Peyer's patch (tissue), 4 donors: ENCODE results near the gene STAM2. TPM values are rescaled to one million over a fixed set of nuclear protein-coding genes. Genes with fewer than 3 reads are reported as not detected.
A peak's percentile ranks its signal among the peaks of the same experiment; 100 is the strongest.

Experiments
- DNase-seq, 3 donors: peaks; one replicate each; pipeline ENCODE4 v3.0.0-alpha.2; 2017 to 2019
- H3K27ac ChIP-seq, 4 donors: fragments of 200-600 bp; sonication (generic); one replicate each; pipeline ENCODE4 v1.5.1; 2016 to 2019
- H3K27me3 ChIP-seq, 2 donors: fragments of 200-600 bp; sonication (generic); one replicate each; pipeline ENCODE4 v1.5.1; 2019
- H3K36me3 ChIP-seq, 3 donors: fragments of 200-600 bp; sonication (generic); one replicate each; pipeline ENCODE4 v1.5.1; 2016 to 2019
- H3K4me1 ChIP-seq, 4 donors: fragments of 200-600 bp; sonication (generic); one replicate each; pipeline ENCODE4 v1.5.1; 2016 to 2019
- H3K4me3 ChIP-seq, 4 donors: fragments of 200-600 bp; sonication (generic); 1 replicate in 3 of 4; 2 replicates in 1 of 4; pipeline ENCODE4 v1.5.1; 2016 to 2019; ENCODE audit warnings: mild to moderate bottlenecking in 1 of 4
- H3K9me3 ChIP-seq, 4 donors: fragments of 200-600 bp; sonication (generic); one replicate each; pipeline ENCODE4 v1.5.1; 2016 to 2019; ENCODE audit warnings: mild to moderate bottlenecking in 1 of 4
- CTCF ChIP-seq, 6 experiments: fragments of 450-650 bp in 4 of 6; fragments of 200-600 bp in 2 of 6; sonication (generic) in 1 of 6; IDR thresholded peaks; one replicate each; pipeline ENCODE4 v1.5.1; 2017 to 2019; ENCODE audit warnings: antibody characterized with exemption in 6 of 6, mild to moderate bottlenecking in 3 of 6, moderate library complexity in 1 of 6
- POLR2A ChIP-seq, 2 donors: fragments of 450-650 bp; IDR thresholded peaks; one replicate each; pipeline ENCODE4 v1.5.1; 2017; ENCODE audit warnings: antibody characterized with exemption in 2 of 2, mild to moderate bottlenecking in 2 of 2, moderate library complexity in 2 of 2
- total RNA-seq, 4 donors: library from RNA; depleted of rRNA; stranded (reverse); fragments of >200 nt; gene quantifications; one replicate each; pipeline ENCODE4 v1.1.0, GENCODE V29; 2016

The STAM2 gene
- total RNA-seq, 4 donors from 2014 or later = 29.7 to 46.2 (median 36.8) TPM

DNA sequence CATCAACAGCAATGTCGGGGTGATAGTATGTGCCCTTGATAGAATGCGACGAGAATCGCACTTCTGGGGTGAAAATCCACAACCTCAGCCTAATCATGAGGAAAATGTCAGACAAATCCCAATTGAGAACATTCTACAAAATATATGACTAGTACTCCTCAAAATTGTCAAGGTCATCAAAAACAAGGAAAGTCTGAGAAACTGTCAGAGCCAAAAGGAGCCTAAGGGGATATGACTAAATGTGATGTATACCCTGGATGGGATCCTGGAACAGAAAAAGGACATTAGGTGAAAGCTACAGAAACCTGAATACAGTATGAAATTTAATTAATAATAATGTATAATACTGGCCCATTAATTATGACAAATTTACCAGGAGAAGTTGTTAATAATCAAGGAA lies 69.1 kb downstream of the STAM2 start:
- Histone ChIP-seq H3K9me3 (no peaks in the 10 kb centered on the region), H3K4me3 (no peak overlapping the region), H3K27me3 (no peaks in the 10 kb centered on the region), H3K36me3 (no peaks in the 10 kb centered on the region), H3K27ac (no peak overlapping the region), H3K4me1 (no peaks in the 10 kb centered on the region)
- TF ChIP-seq CTCF (IDR thresholded peaks at IDR 0.05) (no peak), POLR2A (IDR thresholded peaks at IDR 0.05) (no peak)
- no peak for DNase-seq

GRCh38 chr2:152103271-152103670 lies 72.3 kb downstream of the STAM2 start:
- Histone ChIP-seq H3K4me1 (peaks cover 0 to 14% (median 5%) of the 10 kb centered on the region in 4 donors), H3K9me3 (no peaks in the 10 kb centered on the region), H3K27me3 (peaks cover 0 to 13% of the 10 kb centered on the region in 2 donors), H3K27ac (no peak overlapping the region), H3K4me3 (no peak overlapping the region), H3K36me3 (no peaks in the 10 kb centered on the region)
- TF ChIP-seq POLR2A (IDR thresholded peaks at IDR 0.05) (no peak), CTCF (IDR thresholded peaks at IDR 0.05) (no peak)
- DNase-seq = no peak

DNA sequence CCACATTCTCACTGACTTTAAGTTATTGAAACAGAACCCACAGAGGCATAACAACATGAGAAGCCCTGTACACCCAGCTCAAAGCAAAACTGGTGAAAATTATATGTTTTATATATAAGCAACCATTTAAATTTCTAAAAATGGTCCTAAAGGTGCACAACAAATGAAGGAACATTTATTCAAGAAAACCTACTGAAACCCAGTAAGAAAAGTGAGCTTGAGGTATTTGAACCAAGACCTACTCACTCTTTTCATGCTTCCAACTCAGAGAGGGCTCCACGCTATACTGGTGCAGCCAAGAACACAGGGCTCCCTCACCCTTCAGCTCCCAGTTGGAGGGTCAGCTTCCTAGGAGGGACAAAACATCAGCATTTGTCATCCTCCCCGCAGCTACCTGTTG lies 74.6 kb downstream of the STAM2 start:
- Histone ChIP-seq H3K27me3 (peaks cover 0 to 14% of the 10 kb centered on the region in 2 donors), H3K4me1 (peaks cover 0 to 24% (median 8%) of the 10 kb centered on the region in 4 donors), H3K9me3 (no peaks in the 10 kb centered on the region), H3K4me3 (no peak overlapping the region), H3K27ac (no peak overlapping the region), H3K36me3 (no peaks in the 10 kb centered on the region)
- TF ChIP-seq CTCF (IDR thresholded peaks at IDR 0.05) (no peak), POLR2A (IDR thresholded peaks at IDR 0.05) (no peak)
- no peak for DNase-seq

GRCh38 chr2:152099367-152100050 lies 76.1 kb downstream of the STAM2 start:
- H3K4me1 ChIP-seq = peaks cover 0 to 24% (median 8%) of the 10 kb centered on the region in 4 donors
- H3K4me3 ChIP-seq = peak overlapping the region; percentile 35 to 67 (median 54)
- peaks cover 0 to 14% of the 10 kb centered on the region in 2 donors for H3K27me3 ChIP-seq
- H3K27ac ChIP-seq = no peak overlapping the region
- H3K36me3 ChIP-seq = no peaks in the 10 kb centered on the region
- no peaks in the 10 kb centered on the region for H3K9me3 ChIP-seq
- TF ChIP-seq POLR2A (IDR thresholded peaks at IDR 0.05) (no peak), CTCF (IDR thresholded peaks at IDR 0.05) (no peak)
- DNase-seq = no peak

DNA sequence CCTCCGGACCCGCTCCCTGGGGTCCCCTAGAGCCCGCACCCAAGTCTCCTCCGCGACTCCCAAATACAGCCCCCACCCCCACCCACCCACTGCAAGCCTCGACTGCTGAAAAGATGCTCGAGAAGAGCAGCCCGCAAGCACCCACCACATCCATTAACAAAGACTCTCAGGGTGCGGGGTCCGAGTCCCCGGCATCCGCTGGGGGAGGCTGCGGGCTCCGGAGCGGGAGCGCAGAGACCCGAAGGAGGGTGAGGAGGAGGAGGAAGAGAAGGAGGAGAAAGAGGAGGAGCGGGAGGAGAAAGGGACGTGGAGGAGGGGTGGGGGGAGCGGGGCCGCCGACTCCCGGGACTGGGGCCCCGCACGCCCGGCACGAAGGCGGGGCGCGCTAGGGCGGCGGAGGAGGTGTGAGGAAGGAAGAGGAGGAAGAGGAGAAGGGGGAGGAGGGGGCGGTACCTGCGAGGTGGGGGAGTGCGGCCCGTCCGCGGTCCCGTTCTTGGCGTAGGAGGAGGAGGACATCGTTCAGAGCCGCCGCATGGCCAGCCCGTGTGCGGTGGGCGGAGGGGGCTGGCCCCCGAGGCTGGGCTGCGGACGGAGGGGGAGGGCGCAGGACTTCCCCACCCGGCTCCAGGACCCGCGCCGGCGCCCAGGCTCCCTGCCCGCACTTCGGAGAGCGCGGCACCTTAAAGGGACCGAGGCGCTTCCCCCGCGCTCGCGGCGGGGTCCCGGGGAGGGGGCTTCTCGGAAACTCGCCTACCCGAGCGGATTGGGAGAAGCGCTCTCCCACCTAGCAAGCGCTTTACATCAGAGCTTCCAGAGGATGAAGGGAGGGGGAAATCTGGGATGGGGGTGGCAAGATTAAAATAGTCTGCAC lies 76.8 kb downstream of the STAM2 start, which contains the start of gene CACNB4:
CACNB4 (minus strand) TSS at position 549 of the 871 bp plus-strand sequence.
- Histone ChIP-seq H3K4me3 (peak within 1 kb of the TSS; percentile 35 to 67 (median 54)), H3K27ac (peak within 1 kb of the TSS in 1 of 4 donors; percentile 32), H3K27me3 (peaks cover 0 to 14% of the 10 kb centered on the region in 2 donors), H3K36me3 (no peaks in the 10 kb centered on the region), H3K9me3 (no peaks in the 10 kb centered on the region), H3K4me1 (peaks cover 0 to 24% (median 8%) of the 10 kb centered on the region in 4 donors)
- DNase-seq = no peak
- TF ChIP-seq CTCF (IDR thresholded peaks at IDR 0.05) (no peak), POLR2A (IDR thresholded peaks at IDR 0.05) (no peak)
